ENCODE measurements around the gene YWHAG. TPM values are rescaled to one million over a fixed set of nuclear protein-coding genes. Genes with fewer than 3 reads are reported as not detected.

Gene YWHAG
- total RNA-seq, 1 donor from 2014 or later = 132 TPM

DNA sequence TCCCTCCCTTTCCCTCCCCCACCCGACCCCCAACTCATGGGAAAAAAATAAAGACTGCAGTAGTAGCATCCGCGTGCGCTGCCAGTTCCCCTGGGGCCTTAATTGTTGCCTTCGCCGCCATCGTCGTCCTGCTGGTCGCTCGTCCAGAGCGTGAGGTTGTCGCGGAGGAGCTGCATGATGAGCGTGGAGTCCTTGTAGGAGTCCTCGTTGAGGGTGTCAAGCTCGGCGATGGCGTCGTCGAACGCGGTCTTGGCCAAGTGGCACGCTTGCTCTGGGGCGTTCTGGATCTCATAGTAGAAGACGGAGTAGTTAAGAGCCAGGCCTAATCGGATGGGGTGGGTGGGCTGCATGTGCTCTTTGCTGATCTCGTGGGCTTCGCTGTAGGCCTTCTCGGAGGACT, 29.3 kb downstream of the YWHAG start:
- TF ChIP-seq, protein P1, sequence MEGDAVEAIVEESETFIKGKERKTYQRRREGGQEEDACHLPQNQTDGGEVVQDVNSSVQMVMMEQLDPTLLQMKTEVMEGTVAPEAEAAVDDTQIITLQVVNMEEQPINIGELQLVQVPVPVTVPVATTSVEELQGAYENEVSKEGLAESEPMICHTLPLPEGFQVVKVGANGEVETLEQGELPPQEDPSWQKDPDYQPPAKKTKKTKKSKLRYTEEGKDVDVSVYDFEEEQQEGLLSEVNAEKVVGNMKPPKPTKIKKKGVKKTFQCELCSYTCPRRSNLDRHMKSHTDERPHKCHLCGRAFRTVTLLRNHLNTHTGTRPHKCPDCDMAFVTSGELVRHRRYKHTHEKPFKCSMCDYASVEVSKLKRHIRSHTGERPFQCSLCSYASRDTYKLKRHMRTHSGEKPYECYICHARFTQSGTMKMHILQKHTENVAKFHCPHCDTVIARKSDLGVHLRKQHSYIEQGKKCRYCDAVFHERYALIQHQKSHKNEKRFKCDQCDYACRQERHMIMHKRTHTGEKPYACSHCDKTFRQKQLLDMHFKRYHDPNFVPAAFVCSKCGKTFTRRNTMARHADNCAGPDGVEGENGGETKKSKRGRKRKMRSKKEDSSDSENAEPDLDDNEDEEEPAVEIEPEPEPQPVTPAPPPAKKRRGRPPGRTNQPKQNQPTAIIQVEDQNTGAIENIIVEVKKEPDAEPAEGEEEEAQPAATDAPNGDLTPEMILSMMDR (IDR thresholded peaks at IDR 0.05; ENCODE audit: unreplicated experiment) = no peak
- H3K27ac Mint-ChIP-seq = no peak overlapping the region
- H3K27me3 Mint-ChIP-seq = no peaks in the 10 kb centered on the region
- no peak for DNase-seq (ENCODE audit: low spot score, unreplicated experiment)
- no peaks in the 10 kb centered on the region for H3K9me3 Mint-ChIP-seq (ENCODE audit: low read depth)
- peaks cover 9% of the 10 kb centered on the region for H3K4me1 Mint-ChIP-seq (ENCODE audit: low read depth)
- peaks cover 23% of the 10 kb centered on the region for H3K36me3 Mint-ChIP-seq (ENCODE audit: insufficient read depth)
- no peak overlapping the region for H3K4me3 Mint-ChIP-seq (ENCODE audit: low read depth)

DNA sequence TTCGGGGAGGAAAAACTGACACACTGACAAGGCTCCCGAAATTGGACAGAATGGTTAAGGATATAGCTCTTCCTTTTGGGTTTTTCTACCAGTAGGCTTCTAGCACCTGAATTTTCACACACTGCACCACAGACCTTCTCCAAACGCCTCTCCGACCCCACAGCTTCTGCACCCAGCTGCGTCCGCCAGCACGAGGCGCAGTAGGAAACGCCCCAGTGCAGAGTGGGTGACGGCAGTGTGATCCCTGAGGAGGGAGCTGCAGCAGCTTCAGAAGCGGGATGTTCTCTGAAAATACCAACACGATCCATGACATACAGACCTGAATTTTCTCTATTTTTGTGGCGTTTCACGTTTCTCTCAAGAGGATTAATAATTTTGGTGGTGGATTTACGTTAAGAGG, 30.4 kb downstream of the YWHAG start:
- peaks cover 9% of the 10 kb centered on the region for H3K4me1 Mint-ChIP-seq (ENCODE audit: low read depth)
- H3K27ac Mint-ChIP-seq = peak overlapping the region; percentile 65
- H3K27me3 Mint-ChIP-seq = no peaks in the 10 kb centered on the region
- no peak overlapping the region for H3K4me3 Mint-ChIP-seq (ENCODE audit: low read depth)
- TF ChIP-seq, protein P1 (IDR thresholded peaks at IDR 0.05; ENCODE audit: unreplicated experiment) = no peak
- H3K9me3 Mint-ChIP-seq (ENCODE audit: low read depth) = no peaks in the 10 kb centered on the region
- peaks cover 23% of the 10 kb centered on the region for H3K36me3 Mint-ChIP-seq (ENCODE audit: insufficient read depth)
- DNase-seq (ENCODE audit: low spot score, unreplicated experiment) = no peak

DNA sequence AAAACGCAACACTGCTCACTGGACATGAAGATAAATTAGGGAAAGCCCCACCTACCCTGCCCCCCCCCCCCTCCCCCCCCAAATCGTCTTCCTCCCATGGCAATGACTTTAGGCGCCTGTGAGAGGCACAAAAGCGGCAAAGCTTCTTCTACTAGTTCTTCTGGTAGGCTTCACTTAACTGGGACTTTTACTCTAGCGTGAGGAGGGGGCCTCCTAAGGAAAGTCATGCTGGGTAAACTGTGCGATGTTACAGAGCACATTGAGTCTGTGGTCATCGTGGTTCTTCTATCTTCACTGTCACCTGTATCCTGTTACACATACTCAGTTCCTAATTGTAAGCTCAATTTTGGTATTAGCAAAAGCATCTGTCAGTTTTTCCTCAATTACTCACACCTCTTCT, 31.2 kb downstream of the YWHAG start:
- TF ChIP-seq, protein P1 (IDR thresholded peaks at IDR 0.05; ENCODE audit: unreplicated experiment) = no peak
- no peaks in the 10 kb centered on the region for H3K27me3 Mint-ChIP-seq
- no peak overlapping the region for H3K27ac Mint-ChIP-seq
- H3K9me3 Mint-ChIP-seq (ENCODE audit: low read depth) = no peaks in the 10 kb centered on the region
- peaks cover 8% of the 10 kb centered on the region for H3K4me1 Mint-ChIP-seq (ENCODE audit: low read depth)
- H3K4me3 Mint-ChIP-seq (ENCODE audit: low read depth) = no peak overlapping the region
- DNase-seq (ENCODE audit: low spot score, unreplicated experiment) = no peak
- peaks cover 23% of the 10 kb centered on the region for H3K36me3 Mint-ChIP-seq (ENCODE audit: insufficient read depth)

DNA sequence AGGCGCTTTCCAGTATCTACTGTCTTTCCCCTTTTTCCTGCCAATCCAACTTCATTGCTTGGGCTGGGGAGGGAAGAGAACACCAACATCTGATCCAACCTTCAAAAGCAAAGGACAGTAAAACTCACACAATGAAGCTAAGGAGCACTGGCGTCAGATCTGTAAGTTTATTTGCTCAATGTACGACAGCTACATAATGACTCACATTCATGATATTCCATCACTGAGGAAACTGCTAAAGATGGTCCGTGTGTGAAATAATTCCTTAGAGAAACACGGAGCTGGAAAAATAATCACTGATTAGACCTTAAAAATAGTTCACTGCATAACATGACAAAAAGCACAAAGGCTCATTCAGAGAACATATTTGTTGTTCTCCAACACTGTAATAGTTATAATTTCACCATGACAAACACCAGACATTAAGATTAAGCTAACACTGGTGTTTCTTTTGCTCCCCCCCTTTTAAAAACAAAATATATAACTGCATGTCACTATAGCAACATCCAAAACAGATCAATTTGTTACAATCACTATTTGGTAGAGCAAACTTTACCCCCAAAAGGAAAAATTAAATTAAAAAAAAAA, 32.1 kb downstream of the YWHAG start:
- Mint-ChIP-seq H3K27me3 (no peaks in the 10 kb centered on the region), H3K27ac (no peak overlapping the region)

DNA sequence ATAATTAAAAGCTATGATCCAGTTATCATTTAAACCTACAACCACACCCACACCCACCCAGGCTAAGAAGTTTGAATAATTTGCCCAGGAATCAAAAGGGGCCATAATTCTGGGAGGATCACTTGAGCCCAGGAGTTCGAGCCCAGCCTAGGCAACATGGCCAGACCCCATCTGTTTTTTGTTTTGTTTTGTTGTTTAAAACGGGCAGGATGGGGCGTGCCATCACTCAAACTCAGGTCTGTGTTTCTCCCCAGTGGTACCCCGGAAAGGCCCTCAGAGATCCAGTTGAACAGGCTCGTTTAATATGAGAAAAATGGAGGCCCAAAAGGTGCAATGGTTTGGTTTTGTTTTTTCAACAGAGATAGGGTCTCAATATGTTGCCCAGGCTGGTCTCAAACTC, 33.0 kb downstream of the YWHAG start:
- H3K4me1 Mint-ChIP-seq (ENCODE audit: low read depth) = peaks cover 1% of the 10 kb centered on the region

More for the DNA sequence above, 32.1 kb downstream of the YWHAG start:
- TF ChIP-seq, protein P1 (IDR thresholded peaks at IDR 0.05; ENCODE audit: unreplicated experiment) = no peak
- no peak overlapping the region for H3K4me3 Mint-ChIP-seq (ENCODE audit: low read depth)
- no peak for DNase-seq (ENCODE audit: low spot score, unreplicated experiment)
- no peaks in the 10 kb centered on the region for H3K9me3 Mint-ChIP-seq (ENCODE audit: low read depth)
- peaks cover 20% of the 10 kb centered on the region for H3K36me3 Mint-ChIP-seq (ENCODE audit: insufficient read depth)
- peaks cover 1% of the 10 kb centered on the region for H3K4me1 Mint-ChIP-seq (ENCODE audit: low read depth)

More for the DNA sequence above, 33.0 kb downstream of the YWHAG start:
- DNase-seq (ENCODE audit: low spot score, unreplicated experiment) = no peak
- Mint-ChIP-seq H3K9me3 (ENCODE audit: low read depth) (no peaks in the 10 kb centered on the region), H3K4me3 (ENCODE audit: low read depth) (no peak overlapping the region), H3K36me3 (ENCODE audit: insufficient read depth) (peaks cover 19% of the 10 kb centered on the region), H3K27ac (no peak overlapping the region), H3K27me3 (no peaks in the 10 kb centered on the region)
- TF ChIP-seq, protein P1 (IDR thresholded peaks at IDR 0.05; ENCODE audit: unreplicated experiment) = no peak

Measured in progenitor cell of endocrine pancreas (in vitro differentiated cells).